ENCODE data around the gene SELP. TPM values are rescaled to one million over a fixed set of nuclear protein-coding genes. Genes with fewer than 3 reads are reported as not detected.
"Not testable (repeated sequence)": the region's sequence is repeated elsewhere in the genome, so short reads cannot be mapped to it uniquely, and the experiment has no call there.

Gene SELP
- total RNA-seq, 4 donors from 2014 or later = 0.85 to 2.5 (median 1.2) TPM

GRCh38 chr1:169658777-169659176, 28.9 kb upstream of the SELP start:
- H3K27ac ChIP-seq; H3K9me3 ChIP-seq; H3K27me3 ChIP-seq; DNase-seq; H3K4me3 ChIP-seq; in situ Hi-C loops (cut with MboI; ENCODE audit: low sequenced_read_pairs in 4 of 4); ATAC-seq; H3K36me3 ChIP-seq; H3K4me1 ChIP-seq; intact Hi-C loops (cut with DNase I; ENCODE audit: low total_unique reads): not testable (repeated sequence)

- H3K4me1 ChIP-seq = no peaks in the 10 kb centered on the region
- no peaks in the 10 kb centered on the region for H3K27me3 ChIP-seq
- no peak for ATAC-seq
- intact Hi-C loops (cut with DNase I; ENCODE audit: low total_unique reads) (no loop called here), in situ Hi-C loops (cut with MboI; ENCODE audit: low sequenced_read_pairs in 4 of 4) (no loop called here)
- no peak overlapping the region for H3K4me3 ChIP-seq
- DNase-seq = no peak
- no peaks in the 10 kb centered on the region for H3K9me3 ChIP-seq
- TF ChIP-seq CTCF (IDR thresholded peaks at IDR 0.05 in 4 of 5, conservative IDR thresholded peaks at IDR 0.05 in 1 of 5) (no peak), POLR2A (IDR thresholded peaks at IDR 0.05) (no peak)
- H3K27ac ChIP-seq = no peak overlapping the region
- no peaks in the 10 kb centered on the region for H3K36me3 ChIP-seq
Measured at GRCh38 chr1:169653873-169654272, 23.9 kb upstream of the SELP start.

GRCh38 chr1:169651035-169651434, 21.1 kb upstream of the SELP start:
- intact Hi-C loops (cut with DNase I; ENCODE audit: low total_unique reads) (no loop called here), in situ Hi-C loops (cut with MboI; ENCODE audit: low sequenced_read_pairs in 4 of 4) (no loop called here)
- H3K36me3 ChIP-seq = no peaks in the 10 kb centered on the region
- no peaks in the 10 kb centered on the region for H3K4me1 ChIP-seq
- no peaks in the 10 kb centered on the region for H3K9me3 ChIP-seq
- H3K27me3 ChIP-seq = no peaks in the 10 kb centered on the region
- ATAC-seq (no peak), DNase-seq (no peak)
- TF ChIP-seq CTCF (IDR thresholded peaks at IDR 0.05 in 4 of 5, conservative IDR thresholded peaks at IDR 0.05 in 1 of 5) = no peak
- no peak for TF ChIP-seq POLR2A (IDR thresholded peaks at IDR 0.05)
- no peak overlapping the region for H3K4me3 ChIP-seq
- H3K27ac ChIP-seq = no peak overlapping the region

- ATAC-seq (no peak), DNase-seq (no peak)
- intact Hi-C loops (cut with DNase I; ENCODE audit: low total_unique reads) (no loop called here), in situ Hi-C loops (cut with MboI; ENCODE audit: low sequenced_read_pairs in 4 of 4) (no loop called here)
- no peak overlapping the region for H3K27ac ChIP-seq
- no peak for TF ChIP-seq POLR2A (IDR thresholded peaks at IDR 0.05)
- no peak for TF ChIP-seq CTCF (IDR thresholded peaks at IDR 0.05 in 4 of 5, conservative IDR thresholded peaks at IDR 0.05 in 1 of 5)
- no peaks in the 10 kb centered on the region for H3K4me1 ChIP-seq
- no peaks in the 10 kb centered on the region for H3K27me3 ChIP-seq
- H3K9me3 ChIP-seq = no peaks in the 10 kb centered on the region
- no peak overlapping the region for H3K4me3 ChIP-seq
- no peaks in the 10 kb centered on the region for H3K36me3 ChIP-seq
Measured at GRCh38 chr1:169650551-169650950, 20.6 kb upstream of the SELP start.

GRCh38 chr1:169648709-169649108, 18.8 kb upstream of the SELP start:
- H3K27ac ChIP-seq = no peak overlapping the region
- no peak overlapping the region for H3K4me3 ChIP-seq
- H3K4me1 ChIP-seq = no peaks in the 10 kb centered on the region
- intact Hi-C loops (cut with DNase I; ENCODE audit: low total_unique reads) (no loop called here), in situ Hi-C loops (cut with MboI; ENCODE audit: low sequenced_read_pairs in 4 of 4) (no loop called here)
- DNase-seq (no peak), ATAC-seq (no peak)
- H3K27me3 ChIP-seq = no peaks in the 10 kb centered on the region
- no peaks in the 10 kb centered on the region for H3K9me3 ChIP-seq
- no peaks in the 10 kb centered on the region for H3K36me3 ChIP-seq
- TF ChIP-seq CTCF (IDR thresholded peaks at IDR 0.05 in 4 of 5, conservative IDR thresholded peaks at IDR 0.05 in 1 of 5) (no peak), POLR2A (IDR thresholded peaks at IDR 0.05) (no peak)
